MCF 10A (cell line): Measurements from ENCODE around the gene CUBN. TPM values are rescaled to one million over a fixed set of nuclear protein-coding genes. Genes with fewer than 3 reads are reported as not detected.

Experiments
- BruUV-seq: library from RNA; stranded (reverse); fragments of 400-500 nt; replicated peaks from 2 replicates; lab custom pipeline; 2021; lab: Mats Ljungman, UMichigan
- CTCF ChIA-PET: fragments of 300-600 bp; sonication (Branson Sonifier 250); formaldehyde crosslinking; extraction: SDS; loops from one replicate; lab custom pipeline; 2021; ENCODE audit warnings: antibody characterized with exemption, inconsistent platforms; lab: Yijun Ruan, JAX
- POLR2A ChIA-PET: fragments of 300-600, 350-650 bp; sonication (Branson Sonifier 250); formaldehyde crosslinking; extraction: SDS; loops from one replicate; lab custom pipeline; 2020; ENCODE audit warnings: antibody characterized with exemption, inconsistent platforms; lab: Yijun Ruan, JAX
- DNase-seq: peaks from one replicate; pipeline ENCODE4 v3.0.0-alpha.2; 2018; ENCODE audit not compliant: unreplicated experiment
- H3K27ac Mint-ChIP-seq: one replicate; pipeline ENCODE4 v1.8.0; 2022; ENCODE audit warnings: mild to moderate bottlenecking, low read depth, mixed read lengths; ENCODE audit not compliant: unreplicated experiment
- H3K27me3 Mint-ChIP-seq: one replicate; pipeline ENCODE4 v1.8.0; 2022; ENCODE audit warnings: mixed read lengths; ENCODE audit not compliant: insufficient read depth, unreplicated experiment
- H3K36me3 Mint-ChIP-seq: one replicate; pipeline ENCODE4 v1.8.0; 2022; ENCODE audit warnings: mild to moderate bottlenecking, moderate library complexity, mixed read lengths; ENCODE audit not compliant: insufficient read depth, unreplicated experiment
- H3K4me1 Mint-ChIP-seq: one replicate; pipeline ENCODE4 v1.8.0; 2022; ENCODE audit warnings: mixed read lengths; ENCODE audit not compliant: insufficient read depth, unreplicated experiment
- H3K4me3 Mint-ChIP-seq: one replicate; pipeline ENCODE4 v1.8.0; 2022; ENCODE audit warnings: mild to moderate bottlenecking, moderate library complexity, mixed read lengths; ENCODE audit not compliant: unreplicated experiment
- H3K9me3 Mint-ChIP-seq: one replicate; pipeline ENCODE4 v1.8.0; 2022; ENCODE audit warnings: mixed read lengths; ENCODE audit not compliant: unreplicated experiment
- intact Hi-C: fragments of 100-400 bp; cut with micrococcal nuclease; formaldehyde crosslinking; loops from 2 replicates; pipeline ENCODE4 v1.14.1; 2022
- total RNA-seq: library from RNA; stranded (reverse); gene quantifications from 2 replicates; pipeline ENCODE4 v1.2.3, GENCODE V29; 2022
- TF ChIP-seq, protein P1 (sequence below): fragments of 200-600 bp; IDR thresholded peaks from one replicate; pipeline ENCODE4 v1.8.0; 2022; ENCODE audit warnings: antibody characterized with exemption, mild to moderate bottlenecking; ENCODE audit not compliant: unreplicated experiment

CUBN gene
- total RNA-seq, 1 experiment from 2014 or later: 1.3 TPM

DNA sequence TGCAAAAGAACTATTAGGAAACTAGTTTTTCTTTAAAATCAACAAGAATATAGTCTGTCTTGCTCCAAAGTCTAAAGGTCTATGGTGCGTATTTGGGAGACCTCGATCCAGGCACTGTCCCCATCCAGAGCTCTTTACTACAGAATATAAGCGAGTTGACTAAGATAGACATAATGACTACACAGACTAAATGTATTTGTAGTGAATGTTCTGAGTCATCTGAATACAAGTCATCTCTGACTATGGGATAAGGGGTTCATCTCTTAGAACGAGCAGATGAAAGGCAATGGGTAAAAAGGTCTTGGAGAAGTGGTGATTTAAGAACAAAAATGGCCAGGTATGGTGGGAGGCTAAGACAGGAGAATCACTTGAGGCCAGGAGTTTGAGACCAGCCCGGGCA is 176.3 kb downstream of the CUBN start:
- intact Hi-C loops: no loop called here

DNA sequence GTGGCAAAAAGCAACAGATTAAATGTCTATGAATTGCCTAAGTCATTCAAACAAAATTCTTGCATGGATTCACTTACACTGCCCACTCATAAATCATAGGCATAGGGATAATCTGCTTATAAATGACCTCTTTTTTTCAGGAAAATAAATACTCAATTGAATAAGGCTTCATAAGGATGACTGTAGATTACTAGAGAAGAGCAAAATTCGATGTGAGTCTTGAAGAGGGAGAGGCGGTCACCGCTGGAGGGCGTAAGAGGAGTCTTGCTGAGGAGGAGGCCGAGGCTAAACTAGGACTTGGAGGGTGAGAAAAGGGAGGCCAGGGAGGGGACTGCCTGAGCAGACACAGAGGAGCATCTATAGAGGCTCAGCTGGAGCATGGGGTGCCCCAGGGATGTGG is 177.0 kb downstream of the CUBN start:
- H3K9me3 Mint-ChIP-seq: no peaks in the 10 kb centered on the region
- no TSS peak for BruUV-seq
- peaks cover 6% of the 10 kb centered on the region for H3K4me1 Mint-ChIP-seq
- intact Hi-C loops: no loop called here
- ChIA-PET POLR2A (no interaction called here), CTCF (no interaction called here)
- peak overlapping the region; percentile 2 for H3K27ac Mint-ChIP-seq
- H3K4me3 Mint-ChIP-seq: no peak overlapping the region
- DNase-seq: no peak
- no peaks in the 10 kb centered on the region for H3K36me3 Mint-ChIP-seq
- TF ChIP-seq, protein P1, sequence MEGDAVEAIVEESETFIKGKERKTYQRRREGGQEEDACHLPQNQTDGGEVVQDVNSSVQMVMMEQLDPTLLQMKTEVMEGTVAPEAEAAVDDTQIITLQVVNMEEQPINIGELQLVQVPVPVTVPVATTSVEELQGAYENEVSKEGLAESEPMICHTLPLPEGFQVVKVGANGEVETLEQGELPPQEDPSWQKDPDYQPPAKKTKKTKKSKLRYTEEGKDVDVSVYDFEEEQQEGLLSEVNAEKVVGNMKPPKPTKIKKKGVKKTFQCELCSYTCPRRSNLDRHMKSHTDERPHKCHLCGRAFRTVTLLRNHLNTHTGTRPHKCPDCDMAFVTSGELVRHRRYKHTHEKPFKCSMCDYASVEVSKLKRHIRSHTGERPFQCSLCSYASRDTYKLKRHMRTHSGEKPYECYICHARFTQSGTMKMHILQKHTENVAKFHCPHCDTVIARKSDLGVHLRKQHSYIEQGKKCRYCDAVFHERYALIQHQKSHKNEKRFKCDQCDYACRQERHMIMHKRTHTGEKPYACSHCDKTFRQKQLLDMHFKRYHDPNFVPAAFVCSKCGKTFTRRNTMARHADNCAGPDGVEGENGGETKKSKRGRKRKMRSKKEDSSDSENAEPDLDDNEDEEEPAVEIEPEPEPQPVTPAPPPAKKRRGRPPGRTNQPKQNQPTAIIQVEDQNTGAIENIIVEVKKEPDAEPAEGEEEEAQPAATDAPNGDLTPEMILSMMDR: no peak
- H3K27me3 Mint-ChIP-seq: no peaks in the 10 kb centered on the region

More for the DNA sequence above, 176.3 kb downstream of the CUBN start:
- H3K36me3 Mint-ChIP-seq: no peaks in the 10 kb centered on the region
- H3K4me3 Mint-ChIP-seq: no peak overlapping the region
- no peaks in the 10 kb centered on the region for H3K27me3 Mint-ChIP-seq
- no peaks in the 10 kb centered on the region for H3K9me3 Mint-ChIP-seq
- no peak for DNase-seq
- BruUV-seq: no TSS peak
- peaks cover 6% of the 10 kb centered on the region for H3K4me1 Mint-ChIP-seq
- TF ChIP-seq, protein P1: no peak
- ChIA-PET CTCF (interaction anchor here (0.7 kb wide), 1 partner anchor 244 kb away, joined by 3 read pairs; no protein-coding TSS in a partner anchor), POLR2A (no interaction called here)
- H3K27ac Mint-ChIP-seq: no peak overlapping the region

DNA sequence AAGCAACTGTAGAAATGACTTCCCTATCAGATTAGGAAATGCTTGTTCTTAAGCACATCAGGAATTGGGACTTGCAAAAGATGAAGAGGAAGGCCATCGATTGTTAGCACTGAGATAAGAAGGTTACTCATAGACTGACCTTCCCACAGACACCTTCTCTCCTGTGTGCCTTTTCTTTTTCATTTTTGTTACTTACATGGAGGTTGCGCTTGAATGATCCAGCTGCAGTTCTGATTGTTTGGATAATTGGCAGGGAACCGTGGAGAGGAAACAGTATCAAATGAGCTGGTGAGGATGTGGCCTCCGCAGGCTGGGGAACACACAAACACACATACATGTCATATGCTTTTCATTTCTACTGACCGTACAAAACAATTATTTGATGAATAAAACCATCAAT is 177.5 kb downstream of the CUBN start:
- TF ChIP-seq, protein P1: no peak
- Mint-ChIP-seq H3K36me3 (no peaks in the 10 kb centered on the region), H3K9me3 (no peaks in the 10 kb centered on the region), H3K4me1 (peaks cover 3% of the 10 kb centered on the region), H3K27ac (no peak overlapping the region), H3K27me3 (no peaks in the 10 kb centered on the region), H3K4me3 (no peak overlapping the region)
- ChIA-PET CTCF (interaction anchor here (0.6 to 0.7 kb wide), 2 partner anchors 89 to 186 kb away, joined by 3 read pairs; no protein-coding TSS in a partner anchor), POLR2A (no interaction called here)
- intact Hi-C loops: no loop called here
- no peak for DNase-seq
- BruUV-seq: no TSS peak

DNA sequence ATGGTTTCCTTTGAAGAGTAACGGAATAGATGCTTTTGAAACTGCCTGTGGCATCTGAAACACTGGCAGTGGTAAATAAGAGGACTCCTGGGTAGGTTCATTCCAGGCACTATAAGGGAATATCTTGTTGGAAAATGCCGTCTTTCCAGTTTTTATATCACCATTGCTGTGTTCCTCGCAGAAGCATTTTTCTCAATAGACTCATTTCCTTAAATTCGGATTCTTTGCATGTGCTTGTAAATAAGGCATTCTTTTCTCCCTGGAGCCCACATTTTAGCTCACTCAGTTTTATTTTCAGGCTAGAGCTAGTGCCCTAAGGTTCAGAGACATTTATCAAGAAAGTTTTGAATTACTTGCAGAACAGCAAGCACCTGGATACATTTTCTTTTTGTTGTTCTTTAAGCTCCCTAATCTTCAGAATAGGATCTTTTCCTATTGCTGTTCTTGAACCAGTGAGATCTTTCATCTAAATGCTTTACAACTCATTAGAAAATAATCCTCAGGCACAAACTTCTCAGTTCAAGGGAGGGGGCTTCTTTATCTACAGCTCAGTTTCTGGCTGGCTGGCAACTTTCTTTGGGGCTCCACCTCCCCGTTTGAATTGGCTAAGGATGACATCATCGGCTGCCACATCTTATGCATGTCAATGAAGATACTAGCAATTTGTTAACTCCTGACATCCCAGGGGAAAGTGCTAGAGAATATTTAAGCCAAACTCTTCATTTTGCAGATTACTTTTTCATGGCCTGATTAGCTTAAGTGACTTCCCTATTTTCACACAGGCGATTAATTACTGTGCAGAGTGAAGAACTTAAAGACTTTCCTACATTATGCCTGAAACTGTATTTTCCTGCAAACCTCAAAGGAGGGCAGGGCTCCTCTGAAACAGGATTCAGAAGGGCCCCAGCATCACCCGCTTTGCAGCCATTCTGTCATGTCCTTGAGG is 178.7 kb downstream of the CUBN start:
- H3K27me3 Mint-ChIP-seq: no peaks in the 10 kb centered on the region
- DNase-seq: peak; percentile 33
- TF ChIP-seq, protein P1: no peak
- no peaks in the 10 kb centered on the region for H3K9me3 Mint-ChIP-seq
- intact Hi-C loops: no loop called here
- ChIA-PET POLR2A (interaction anchor here (0.6 to 0.7 kb wide), 2 partner anchors 8 to 138 kb away, joined by 3 to 4 read pairs; no protein-coding TSS in a partner anchor), CTCF (interaction anchor here (0.6 to 0.7 kb wide), 2 partner anchors 88 to 131 kb away, joined by 3 read pairs; no protein-coding TSS in a partner anchor)
- H3K4me3 Mint-ChIP-seq: no peak overlapping the region
- BruUV-seq: no TSS peak
- H3K36me3 Mint-ChIP-seq: no peaks in the 10 kb centered on the region
- H3K4me1 Mint-ChIP-seq: no peaks in the 10 kb centered on the region
- H3K27ac Mint-ChIP-seq: no peak overlapping the region
